Fibroblast of pulmonary artery (primary cell): Measurements from ENCODE around the gene CRHR2.
"Not testable (repeated sequence)": the region's sequence is repeated elsewhere in the genome, so short reads cannot be mapped to it uniquely, and the experiment has no call there.

Experiments used
- DNase-seq: peaks from one replicate; pipeline ENCODE4 v3.0.0-alpha.2; 2010; ENCODE audit warnings: low read depth
- H3K4me3 ChIP-seq: replicated peaks from 2 replicates; pipeline ENCODE4 v1.5.1; 2011; ENCODE audit warnings: low read depth, mild to moderate bottlenecking, control low read depth, low read length, moderate library complexity
- CTCF ChIP-seq: IDR thresholded peaks from 2 replicates; pipeline ENCODE4 v1.5.1; 2011; ENCODE audit warnings: mild to moderate bottlenecking, control low read depth, low read length, inconsistent platforms; ENCODE audit errors: missing control alignments

The CRHR2 gene

DNA sequence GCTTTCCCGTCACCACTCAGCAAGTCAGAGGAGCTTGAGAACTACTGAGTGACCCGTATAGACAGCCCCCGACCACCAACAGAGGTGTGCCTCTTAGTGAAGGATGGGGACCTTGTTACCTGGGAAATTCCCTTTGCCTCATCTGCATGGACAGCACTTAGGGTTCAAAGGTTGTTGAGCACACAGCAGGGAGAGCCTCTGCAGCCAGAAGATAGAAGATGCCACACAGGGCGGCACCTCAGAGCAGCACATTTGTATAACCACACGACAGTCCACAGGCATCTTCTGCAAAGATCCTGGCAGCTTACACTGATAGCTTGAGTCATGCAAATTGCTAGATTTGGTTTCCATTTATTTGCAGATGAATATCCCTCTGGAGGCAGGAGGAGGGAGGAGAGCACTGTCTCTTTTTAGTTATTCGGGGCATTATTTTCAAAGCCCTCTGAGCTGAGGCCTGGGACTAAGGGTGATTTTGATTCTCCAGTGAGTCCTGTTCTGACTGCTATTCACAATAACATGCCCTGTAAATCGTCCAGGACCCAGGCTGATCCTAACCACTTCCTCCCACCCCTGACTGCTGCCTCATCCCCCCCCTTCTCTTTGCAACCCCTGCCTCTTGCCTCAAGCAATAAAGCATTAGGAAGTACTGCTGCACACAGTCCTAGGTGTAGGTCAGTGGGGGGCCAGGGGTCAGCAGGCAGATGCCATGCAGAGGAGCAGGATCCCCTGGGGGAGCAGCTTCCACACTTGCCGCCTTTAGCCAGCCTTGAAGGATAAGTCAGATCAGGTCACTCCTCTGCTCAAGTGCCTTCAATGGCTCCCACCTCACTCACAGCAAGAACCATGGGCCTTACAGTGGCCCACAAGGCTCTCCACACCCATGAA lies 45.0 kb upstream of the CRHR2 start:
- H3K4me3 ChIP-seq, result no peak overlapping the region
- DNase-seq, result no peak
- TF ChIP-seq CTCF, result no peak

- no peak for TF ChIP-seq CTCF
- no peak overlapping the region for H3K4me3 ChIP-seq
- DNase-seq, result no peak
Measured at GRCh38 chr7:30726296-30727006, 44.2 kb upstream of the CRHR2 start.

GRCh38 chr7:30723776-30724175 lies 41.5 kb upstream of the CRHR2 start:
- H3K4me3 ChIP-seq, result no peak overlapping the region
- no peak for DNase-seq
- no peak for TF ChIP-seq CTCF

DNA sequence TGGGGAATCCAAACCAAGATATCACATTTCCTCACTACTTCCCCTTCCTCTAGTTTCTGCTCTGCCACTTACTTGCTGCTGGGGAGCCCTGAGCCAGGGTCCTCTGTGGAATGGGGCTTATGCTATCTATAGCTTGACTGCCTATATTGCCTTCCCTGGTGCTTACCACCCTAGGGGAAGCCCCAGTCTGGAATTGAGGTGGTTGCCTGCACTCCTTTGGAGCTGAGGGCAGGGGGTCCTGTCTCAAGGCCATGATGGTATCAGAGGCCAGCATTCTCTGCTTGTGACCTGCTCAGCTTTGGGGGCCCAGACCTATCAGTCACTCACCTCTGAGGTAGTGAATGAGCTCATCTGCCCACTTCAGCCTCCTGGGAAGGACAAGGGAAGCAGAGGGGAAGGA lies 40.4 kb upstream of the CRHR2 start:
- no peak for DNase-seq
- H3K4me3 ChIP-seq, result no peak overlapping the region
- no peak for TF ChIP-seq CTCF

DNA sequence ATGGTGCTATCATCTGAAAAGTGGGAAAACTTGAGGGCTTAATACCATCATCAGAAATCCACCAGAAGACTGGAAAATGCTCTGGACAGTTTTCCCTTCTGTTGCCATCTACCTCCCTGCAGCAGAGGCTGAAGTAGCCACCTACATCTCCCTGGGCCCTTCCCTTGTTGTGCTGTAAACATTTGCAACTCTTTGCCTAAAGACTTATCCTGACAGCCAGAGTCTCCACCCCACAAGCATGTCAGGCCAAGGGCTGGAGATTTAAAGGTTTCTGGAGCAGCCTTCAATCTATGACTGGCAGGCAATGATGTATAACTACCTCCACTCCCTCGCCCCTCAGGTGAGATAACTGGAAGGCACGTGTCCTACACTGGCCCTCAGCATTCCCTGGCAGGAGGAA lies 39.9 kb upstream of the CRHR2 start:
- DNase-seq, result no peak
- no peak for TF ChIP-seq CTCF

DNA sequence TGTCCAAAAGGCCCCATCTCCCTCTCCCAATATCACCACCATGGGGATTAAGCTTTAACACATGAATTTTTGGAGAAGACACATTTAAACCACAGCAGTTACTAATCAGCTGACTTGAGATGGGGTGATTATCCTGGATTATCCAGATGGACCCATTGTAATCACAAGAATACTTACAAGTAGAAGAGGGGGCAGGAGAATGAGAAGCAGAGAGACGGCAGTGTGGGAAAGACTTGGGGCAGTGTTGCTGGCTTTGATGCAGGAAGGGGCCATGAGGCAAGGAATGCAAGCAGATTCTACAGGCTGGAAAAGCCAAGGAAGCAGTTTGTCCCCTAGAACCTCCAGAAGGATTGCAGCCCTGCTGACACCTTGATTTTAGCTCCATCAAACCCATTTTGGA lies 39.0 kb upstream of the CRHR2 start:
- DNase-seq, result no peak
- no peak overlapping the region for H3K4me3 ChIP-seq
- no peak for TF ChIP-seq CTCF

More for the DNA sequence above, 39.9 kb upstream of the CRHR2 start:
- no peak overlapping the region for H3K4me3 ChIP-seq

- DNase-seq, H3K4me3 ChIP-seq: not testable (repeated sequence)
Measured at GRCh38 chr7:30719434-30719833, 37.2 kb upstream of the CRHR2 start.
